ENCODE results near the gene NAALADL2.

Gene NAALADL2

DNA sequence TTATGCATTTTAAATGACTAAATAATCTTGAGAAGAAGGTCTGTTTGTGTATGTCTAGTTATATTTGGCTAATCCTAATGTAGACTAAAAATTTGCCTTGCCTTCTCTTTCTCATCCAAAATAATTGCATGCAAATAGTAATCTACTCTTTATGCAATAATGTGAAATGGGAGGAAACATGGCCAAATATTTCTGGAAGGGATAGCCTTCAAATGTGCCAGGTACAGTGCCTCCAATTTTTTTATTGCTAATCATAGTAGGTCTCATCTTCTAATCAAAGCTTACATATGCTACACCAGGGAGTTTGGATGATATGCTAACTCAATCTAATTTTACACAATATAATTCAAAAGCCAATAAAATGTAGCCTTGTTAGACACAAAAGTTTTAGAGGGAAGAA lies 911.3 kb downstream of the NAALADL2 start:
- no peak overlapping the region for H2AFZ ChIP-seq (ENCODE audit: low read depth, low read length, severe bottlenecking)
- no peaks in the 10 kb centered on the region for H3F3A ChIP-seq (ENCODE audit: insufficient read depth)
- no peaks in the 10 kb centered on the region for H4K20me1 ChIP-seq (ENCODE audit: low read depth, low read length)
- H3K4me2 ChIP-seq (ENCODE audit: low read depth, low read length, poor library complexity, severe bottlenecking) = no peak overlapping the region
- TF ChIP-seq, protein P1, sequence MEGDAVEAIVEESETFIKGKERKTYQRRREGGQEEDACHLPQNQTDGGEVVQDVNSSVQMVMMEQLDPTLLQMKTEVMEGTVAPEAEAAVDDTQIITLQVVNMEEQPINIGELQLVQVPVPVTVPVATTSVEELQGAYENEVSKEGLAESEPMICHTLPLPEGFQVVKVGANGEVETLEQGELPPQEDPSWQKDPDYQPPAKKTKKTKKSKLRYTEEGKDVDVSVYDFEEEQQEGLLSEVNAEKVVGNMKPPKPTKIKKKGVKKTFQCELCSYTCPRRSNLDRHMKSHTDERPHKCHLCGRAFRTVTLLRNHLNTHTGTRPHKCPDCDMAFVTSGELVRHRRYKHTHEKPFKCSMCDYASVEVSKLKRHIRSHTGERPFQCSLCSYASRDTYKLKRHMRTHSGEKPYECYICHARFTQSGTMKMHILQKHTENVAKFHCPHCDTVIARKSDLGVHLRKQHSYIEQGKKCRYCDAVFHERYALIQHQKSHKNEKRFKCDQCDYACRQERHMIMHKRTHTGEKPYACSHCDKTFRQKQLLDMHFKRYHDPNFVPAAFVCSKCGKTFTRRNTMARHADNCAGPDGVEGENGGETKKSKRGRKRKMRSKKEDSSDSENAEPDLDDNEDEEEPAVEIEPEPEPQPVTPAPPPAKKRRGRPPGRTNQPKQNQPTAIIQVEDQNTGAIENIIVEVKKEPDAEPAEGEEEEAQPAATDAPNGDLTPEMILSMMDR (IDR thresholded peaks at IDR 0.05; ENCODE audit: insufficient read depth, low read length, poor library complexity, severe bottlenecking) = no peak
- no peak for TF ChIP-seq EZH2phosphoT487 (conservative IDR thresholded peaks at IDR 0.05; ENCODE audit: low read length)
- H3K27me3 ChIP-seq (ENCODE audit: low read length) = no peaks in the 10 kb centered on the region
- no peaks in the 10 kb centered on the region for H3K79me2 ChIP-seq (ENCODE audit: insufficient read depth, low read length)
- H3K9me2 ChIP-seq (replicated peaks; ENCODE audit: insufficient read depth, low read length) = no peaks in the 10 kb centered on the region
- no peak overlapping the region for H3K27ac ChIP-seq (ENCODE audit: low read depth, low read length)
- no peak overlapping the region for H3K9ac ChIP-seq (ENCODE audit: low read length)
- no peaks in the 10 kb centered on the region for H3K9me3 ChIP-seq (ENCODE audit: insufficient read depth, low read length)
- no peaks in the 10 kb centered on the region for H3K36me3 ChIP-seq (ENCODE audit: low read length)
- H3K4me3 ChIP-seq (ENCODE audit: insufficient read depth, low read length, poor library complexity, severe bottlenecking) = no peak overlapping the region

DNA sequence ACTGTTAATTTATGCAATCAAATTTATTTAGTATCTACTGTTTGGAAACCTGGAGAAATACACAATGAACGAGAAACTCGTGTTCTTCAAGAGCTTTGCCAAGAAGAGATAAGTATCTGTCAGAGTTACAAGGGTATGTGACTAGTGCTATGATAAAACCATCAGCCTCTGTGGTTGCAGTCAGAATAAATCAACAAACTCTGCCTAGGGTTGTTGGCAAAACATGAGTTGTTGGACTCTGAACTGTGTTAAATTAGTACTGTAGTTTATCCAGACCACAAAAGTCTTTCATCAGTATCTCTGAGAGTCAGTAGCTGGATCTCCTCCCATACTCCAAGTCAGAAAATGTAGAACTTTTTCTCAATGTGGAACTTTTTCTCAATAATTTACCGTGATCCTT lies 918.4 kb downstream of the NAALADL2 start:
- no peaks in the 10 kb centered on the region for H3K36me3 ChIP-seq (ENCODE audit: low read length)
- H2AFZ ChIP-seq (ENCODE audit: low read depth, low read length, severe bottlenecking) = no peak overlapping the region
- no peaks in the 10 kb centered on the region for H4K20me1 ChIP-seq (ENCODE audit: low read depth, low read length)
- H3K27me3 ChIP-seq (ENCODE audit: low read length) = no peaks in the 10 kb centered on the region
- no peak overlapping the region for H3K4me2 ChIP-seq (ENCODE audit: low read depth, low read length, poor library complexity, severe bottlenecking)
- H3K4me3 ChIP-seq (ENCODE audit: insufficient read depth, low read length, poor library complexity, severe bottlenecking) = no peak overlapping the region
- no peaks in the 10 kb centered on the region for H3K9me2 ChIP-seq (replicated peaks; ENCODE audit: insufficient read depth, low read length)
- no peak overlapping the region for H3K27ac ChIP-seq (ENCODE audit: low read depth, low read length)
- no peak for TF ChIP-seq EZH2phosphoT487 (conservative IDR thresholded peaks at IDR 0.05; ENCODE audit: low read length)
- TF ChIP-seq, protein P1 (IDR thresholded peaks at IDR 0.05; ENCODE audit: insufficient read depth, low read length, poor library complexity, severe bottlenecking) = no peak
- H3K9me3 ChIP-seq (ENCODE audit: insufficient read depth, low read length) = no peaks in the 10 kb centered on the region
- H3K79me2 ChIP-seq (ENCODE audit: insufficient read depth, low read length) = no peaks in the 10 kb centered on the region
- H3K9ac ChIP-seq (ENCODE audit: low read length) = no peak overlapping the region
- H3F3A ChIP-seq (ENCODE audit: insufficient read depth) = no peaks in the 10 kb centered on the region

DNA sequence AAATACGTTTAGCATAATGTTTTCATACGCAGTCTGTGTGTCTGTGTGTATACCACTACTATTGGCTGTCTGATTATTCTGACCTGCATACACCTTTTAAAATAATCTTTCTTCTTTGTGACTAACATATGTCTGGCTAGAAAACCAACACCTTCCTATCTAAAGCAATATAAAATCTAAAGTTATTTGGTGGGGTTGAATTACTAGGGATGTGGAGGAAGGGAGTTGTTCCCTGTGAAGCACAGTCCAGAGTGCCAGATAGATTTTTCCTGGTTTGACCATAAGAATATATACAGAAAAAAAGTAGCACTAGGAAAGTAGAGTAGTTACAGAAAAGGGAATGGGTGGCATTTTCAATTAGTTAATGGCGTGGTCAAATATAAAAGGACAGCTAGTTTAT lies 918.8 kb downstream of the NAALADL2 start:
- Histone ChIP-seq H4K20me1 (ENCODE audit: low read depth, low read length) (no peaks in the 10 kb centered on the region), H3K36me3 (ENCODE audit: low read length) (no peaks in the 10 kb centered on the region), H3K9me2 (replicated peaks; ENCODE audit: insufficient read depth, low read length) (no peaks in the 10 kb centered on the region), H3K79me2 (ENCODE audit: insufficient read depth, low read length) (no peaks in the 10 kb centered on the region), H3K9me3 (ENCODE audit: insufficient read depth, low read length) (no peaks in the 10 kb centered on the region), H3K4me2 (ENCODE audit: low read depth, low read length, poor library complexity, severe bottlenecking) (no peak overlapping the region), H2AFZ (ENCODE audit: low read depth, low read length, severe bottlenecking) (no peak overlapping the region), H3K27ac (ENCODE audit: low read depth, low read length) (no peak overlapping the region), H3K9ac (ENCODE audit: low read length) (no peak overlapping the region), H3K4me3 (ENCODE audit: insufficient read depth, low read length, poor library complexity, severe bottlenecking) (no peak overlapping the region), H3F3A (ENCODE audit: insufficient read depth) (no peaks in the 10 kb centered on the region), H3K27me3 (ENCODE audit: low read length) (no peaks in the 10 kb centered on the region)
- TF ChIP-seq, protein P1 (IDR thresholded peaks at IDR 0.05; ENCODE audit: insufficient read depth, low read length, poor library complexity, severe bottlenecking) = no peak
- TF ChIP-seq EZH2phosphoT487 (conservative IDR thresholded peaks at IDR 0.05; ENCODE audit: low read length) = no peak
